ENCODE results near the gene APOL2.
"Not testable (repeated sequence)": the region's sequence is repeated elsewhere in the genome, so short reads cannot be mapped to it uniquely, and the experiment has no call there.

Gene APOL2

DNA sequence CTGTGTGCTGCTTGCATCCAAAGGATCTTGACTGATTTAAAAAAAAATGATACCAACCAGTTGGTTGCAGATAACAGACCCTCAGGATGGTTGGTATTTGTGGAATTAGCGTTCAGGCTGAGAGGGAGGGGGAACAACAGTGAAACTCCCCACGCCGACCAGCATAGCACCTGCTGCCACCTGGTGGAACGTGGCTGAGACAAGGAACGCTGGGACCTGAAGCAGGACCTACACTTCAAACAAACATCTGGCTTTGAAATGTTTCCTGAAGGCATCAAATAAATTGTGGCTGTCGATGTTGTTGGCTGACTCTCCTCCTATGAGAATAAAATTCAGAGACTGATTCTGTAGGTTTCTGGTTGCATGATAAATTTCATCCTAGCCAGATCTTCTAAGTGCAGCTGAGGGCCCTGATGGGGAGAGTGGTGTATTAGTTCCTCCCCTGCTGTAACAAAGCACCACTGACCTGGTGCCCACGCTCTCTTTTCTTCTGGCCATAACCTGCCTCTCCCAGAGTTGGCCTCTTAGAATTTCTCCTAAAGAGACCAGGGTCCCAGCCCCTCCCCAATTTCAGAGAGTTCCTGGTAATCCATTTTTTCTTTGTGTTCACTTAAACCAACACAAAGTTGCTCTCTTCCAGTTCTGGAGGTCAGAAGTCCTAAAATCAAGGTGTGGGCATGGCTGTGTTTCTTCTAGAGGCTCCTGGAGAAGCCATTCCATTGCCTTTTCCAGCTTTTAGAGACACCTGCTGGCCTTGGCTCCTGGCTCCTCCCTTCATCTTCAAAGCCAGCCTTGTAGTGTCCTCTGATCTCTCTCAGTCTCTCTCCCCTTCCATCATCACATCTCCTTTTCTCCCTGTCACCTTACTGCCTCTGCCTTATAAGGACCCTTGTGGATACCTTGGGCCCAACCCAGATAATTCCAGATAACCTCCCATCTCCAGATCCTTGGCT lies 17.3 kb downstream of the APOL2 start:
- Histone ChIP-seq H3K27me3 (no peaks in the 10 kb centered on the region), H4K20me1 (no peaks in the 10 kb centered on the region), H3K27ac (no peak overlapping the region), H3K9ac (no peak overlapping the region), H3K4me2 (peak overlapping the region in 3 of 11 experiments; percentile 1 to 21 (median 14); a peak in 2 of 22 replicates), H3K36me3 (peaks cover 0 to 12% (median 4%) of the 10 kb centered on the region in 11 experiments; a peak in 10 of 22 replicates), H3K4me1 (peaks cover 0 to 30% (median 9%) of the 10 kb centered on the region in 10 experiments; a peak in 11 of 20 replicates), H3K9me3 (replicated peaks in 1 of 11) (no peaks in the 10 kb centered on the region), H3K4me3 (no peak overlapping the region)
- no peak for TF ChIP-seq Cebpa-rat (IDR thresholded peaks at IDR 0.05)

DNA sequence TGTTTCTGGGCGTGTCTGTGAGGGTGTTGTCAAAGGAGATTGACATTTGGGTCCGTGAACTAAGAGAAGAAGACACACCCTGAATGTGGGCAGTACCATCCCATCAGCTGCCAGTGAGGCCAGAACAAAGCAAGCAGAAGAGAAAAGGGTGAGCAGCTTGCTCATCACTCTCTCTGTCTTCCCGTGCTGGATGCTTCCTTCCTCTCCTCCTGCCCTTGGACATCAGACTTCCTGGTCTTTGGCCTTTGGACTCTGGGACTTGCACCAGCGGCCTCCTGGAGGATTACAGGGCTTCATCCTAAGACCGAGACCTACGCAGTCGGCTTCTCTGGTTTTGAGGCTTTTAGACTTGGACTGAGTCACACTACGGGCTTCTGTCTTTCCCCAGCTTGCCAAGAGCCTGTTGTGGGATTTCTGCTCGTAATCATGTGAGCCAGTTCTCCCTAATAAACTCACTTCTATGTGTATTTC lies 18.8 kb downstream of the APOL2 start:
- Histone ChIP-seq H3K4me3 (no peak overlapping the region), H3K4me1 (peaks cover 0 to 30% (median 9%) of the 10 kb centered on the region in 10 experiments; a peak in 11 of 20 replicates), H3K4me2 (peak overlapping the region in 3 of 11 experiments; percentile 19 to 68 (median 47); a peak in 6 of 22 replicates), H3K27ac (peak overlapping the region in 1 of 11 experiments; percentile 30; a peak in 1 of 22 replicates), H3K27me3 (no peaks in the 10 kb centered on the region), H3K9me3 (replicated peaks in 1 of 11) (no peaks in the 10 kb centered on the region), H3K9ac (peak overlapping the region in 1 of 11 experiments; percentile 26; a peak in 1 of 22 replicates), H3K36me3 (no peaks in the 10 kb centered on the region), H4K20me1 (no peaks in the 10 kb centered on the region)
- no peak for TF ChIP-seq Cebpa-rat (IDR thresholded peaks at IDR 0.05)

DNA sequence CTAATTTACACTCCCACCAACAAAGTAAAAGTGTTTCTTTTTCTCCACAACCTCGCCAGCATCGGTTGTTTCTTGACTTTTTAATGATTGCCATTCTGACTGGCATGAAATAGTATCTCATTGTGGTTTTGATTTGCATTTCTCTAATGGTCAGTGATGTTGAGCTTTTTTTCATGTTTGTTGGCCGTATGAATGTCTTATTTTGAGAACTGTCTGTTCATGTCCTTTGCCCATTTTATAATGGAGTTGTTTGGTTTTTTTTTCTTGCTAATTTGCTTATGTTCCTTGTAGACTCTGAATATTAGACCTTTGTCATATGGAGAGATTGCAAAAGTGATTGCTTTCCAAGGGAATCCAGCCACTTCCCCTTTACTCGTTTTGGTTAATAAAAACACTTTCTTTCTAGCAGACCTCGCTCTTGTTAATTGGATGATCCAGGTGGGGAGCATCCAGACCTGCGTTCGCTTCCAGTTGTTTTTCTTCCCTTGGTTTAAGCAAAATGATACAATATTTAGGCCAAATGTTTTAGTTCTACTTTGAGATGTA lies 20.6 kb downstream of the APOL2 start:
- no peak for TF ChIP-seq Cebpa-rat (IDR thresholded peaks at IDR 0.05)
- no peaks in the 10 kb centered on the region for H3K9me3 ChIP-seq (replicated peaks in 1 of 11)
- no peaks in the 10 kb centered on the region for H4K20me1 ChIP-seq
- peaks cover 0 to 36% (median 10%) of the 10 kb centered on the region in 10 experiments; a peak in 12 of 20 replicates for H3K4me1 ChIP-seq
- H3K9ac ChIP-seq: no peak overlapping the region
- H3K36me3 ChIP-seq: no peaks in the 10 kb centered on the region
- H3K27ac ChIP-seq: no peak overlapping the region
- peak overlapping the region in 3 of 11 experiments; percentile 10 to 14 (median 12); a peak in 1 of 22 replicates for H3K4me2 ChIP-seq
- no peaks in the 10 kb centered on the region for H3K27me3 ChIP-seq
- H3K4me3 ChIP-seq: no peak overlapping the region

DNA sequence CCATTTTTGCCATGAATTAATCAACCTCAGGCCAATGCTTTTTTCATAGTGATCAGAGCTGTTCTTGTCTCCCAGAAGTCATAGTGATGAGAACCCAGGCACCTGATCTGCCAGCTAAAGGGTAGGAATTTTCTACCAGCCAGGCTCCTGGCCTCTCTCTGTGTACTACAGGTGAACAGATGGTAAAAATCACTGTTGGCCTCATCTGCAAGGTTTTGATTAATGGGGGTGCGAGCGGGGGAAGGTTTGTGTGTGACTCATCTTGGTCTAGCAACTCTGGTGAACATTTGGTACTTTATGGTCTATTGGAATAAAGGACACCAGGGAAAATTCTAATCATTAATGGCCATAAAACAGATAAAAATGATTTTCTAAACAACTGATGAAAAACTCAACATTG lies 23.3 kb downstream of the APOL2 start:
- H4K20me1 ChIP-seq: no peaks in the 10 kb centered on the region

DNA sequence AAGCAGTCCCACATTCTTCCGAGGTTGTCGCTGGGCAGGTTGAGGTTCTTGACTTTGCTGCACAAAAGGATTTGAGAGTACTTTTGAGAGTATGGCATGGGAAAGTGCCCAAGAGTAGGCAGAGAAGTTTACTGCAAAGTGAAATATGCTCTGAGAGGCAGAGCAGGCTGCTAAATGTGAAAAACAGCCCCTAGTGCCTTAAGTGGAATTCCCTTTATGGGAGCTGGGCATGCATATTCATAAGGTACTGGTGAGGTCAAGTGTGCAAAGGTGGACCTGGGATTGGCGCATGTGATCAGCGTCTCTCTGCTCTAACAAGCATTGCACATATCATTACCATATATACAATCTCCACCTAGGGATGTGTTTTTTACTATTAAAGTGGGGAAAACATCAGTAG lies 25.7 kb downstream of the APOL2 start:
- peaks cover 7 to 62% (median 36%) of the 10 kb centered on the region in 10 experiments for H3K4me1 ChIP-seq
- H3K9ac ChIP-seq: no peak overlapping the region
- no peak for TF ChIP-seq Cebpa-rat (IDR thresholded peaks at IDR 0.05)
- H4K20me1 ChIP-seq: no peaks in the 10 kb centered on the region
- H3K27me3 ChIP-seq: no peaks in the 10 kb centered on the region
- H3K27ac ChIP-seq: no peak overlapping the region
- peaks cover 10 to 24% (median 22%) of the 10 kb centered on the region in 11 experiments; a peak in 20 of 22 replicates for H3K9me3 ChIP-seq (replicated peaks in 1 of 11)
- H3K4me3 ChIP-seq: no peak overlapping the region
- no peaks in the 10 kb centered on the region for H3K36me3 ChIP-seq
- H3K4me2 ChIP-seq: peak overlapping the region in 6 of 11 experiments; percentile 52 to 96 (median 76); a peak in 12 of 22 replicates

More for the DNA sequence above, 23.3 kb downstream of the APOL2 start:
- Histone ChIP-seq H3K4me3 (no peak overlapping the region), H3K9ac (no peak overlapping the region), H3K27ac (no peak overlapping the region), H3K9me3 (replicated peaks in 1 of 11) (0 out of 22 replicates have a peak, but pooled peaks cover 0 to under 1% (median 0%) of the 10 kb centered on the region in 11 experiments), H3K36me3 (no peaks in the 10 kb centered on the region), H3K4me1 (peaks cover 4 to 55% (median 31%) of the 10 kb centered on the region in 10 experiments), H3K4me2 (no peak overlapping the region), H3K27me3 (no peaks in the 10 kb centered on the region)
- no peak for TF ChIP-seq Cebpa-rat (IDR thresholded peaks at IDR 0.05)

DNA sequence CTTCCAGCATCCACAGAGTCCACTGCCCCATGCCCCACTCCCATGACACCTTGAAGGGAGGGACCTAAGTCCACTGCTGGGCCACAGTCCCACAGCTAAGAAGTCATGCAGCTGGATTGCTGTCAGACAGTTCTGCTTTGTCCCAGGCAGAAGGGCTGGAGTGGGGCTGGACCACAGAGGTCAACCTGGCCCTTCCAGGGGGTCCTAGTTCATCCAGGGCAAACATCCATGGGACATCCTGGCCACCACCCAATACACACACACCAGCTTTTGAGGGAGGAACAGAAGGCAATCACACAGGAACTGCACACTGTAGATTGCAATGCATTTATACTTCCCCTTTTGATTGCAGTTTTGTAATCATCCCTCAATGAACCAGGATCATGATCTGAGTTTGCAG lies 26.4 kb downstream of the APOL2 start:
- peaks cover 7 to 64% (median 36%) of the 10 kb centered on the region in 10 experiments for H3K4me1 ChIP-seq
- TF ChIP-seq Cebpa-rat (IDR thresholded peaks at IDR 0.05): peak in 1 of 11 experiments; percentile 31; a peak in 1 of 22 replicates
- no peak overlapping the region for H3K9ac ChIP-seq
- peak overlapping the region in 3 of 11 experiments; percentile 24 to 56 (median 39); a peak in 6 of 22 replicates for H3K27ac ChIP-seq
- H3K4me2 ChIP-seq: peak overlapping the region in 9 of 11 experiments; percentile 29 to 96 (median 73); a peak in 17 of 22 replicates
- H4K20me1 ChIP-seq: no peaks in the 10 kb centered on the region
- no peaks in the 10 kb centered on the region for H3K36me3 ChIP-seq
- H3K9me3 ChIP-seq (replicated peaks in 1 of 11): peaks cover 10 to 28% (median 25%) of the 10 kb centered on the region in 11 experiments; a peak in 20 of 22 replicates
- no peak overlapping the region for H3K4me3 ChIP-seq
- no peaks in the 10 kb centered on the region for H3K27me3 ChIP-seq

DNA sequence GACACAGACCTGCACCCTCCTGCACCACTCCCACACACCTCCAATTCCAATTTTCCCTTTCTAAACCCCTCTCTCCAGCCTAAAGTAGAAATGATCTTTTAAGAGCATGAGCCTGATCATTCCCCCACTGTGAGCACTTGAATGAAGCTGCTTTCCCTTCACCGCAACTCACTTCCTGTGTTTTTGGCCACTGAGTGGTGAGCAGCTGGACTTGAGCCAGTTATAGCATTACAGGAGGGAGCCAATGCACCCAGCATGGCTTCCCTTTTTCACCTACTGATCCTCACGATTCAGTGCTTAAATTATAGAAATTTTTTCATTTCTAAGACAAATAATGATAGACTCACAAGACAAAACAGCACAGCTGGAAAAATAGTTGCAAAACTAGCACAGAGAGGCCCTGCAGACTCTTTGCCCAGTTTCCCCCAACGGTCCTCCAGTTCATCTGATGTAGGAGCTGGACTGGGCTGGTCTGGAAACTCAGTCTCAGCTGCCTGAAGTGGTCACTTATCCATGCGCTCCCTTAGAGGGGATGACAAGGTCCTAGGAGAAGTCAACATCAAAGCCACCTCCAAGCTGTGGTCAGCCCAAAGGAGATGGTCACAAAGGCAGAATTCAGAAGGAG lies 28.0 kb downstream of the APOL2 start:
- Histone ChIP-seq H3K27ac (peak overlapping the region in 4 of 11 experiments; percentile 11 to 65 (median 17); a peak in 5 of 22 replicates), H3K9me3 (replicated peaks in 1 of 11) (peaks cover 10 to 28% (median 25%) of the 10 kb centered on the region in 11 experiments; a peak in 20 of 22 replicates), H3K27me3 (no peaks in the 10 kb centered on the region), H3K9ac (peak overlapping the region in 2 of 11 experiments; percentile 1 to 9; a peak in 1 of 22 replicates), H3K36me3 (no peaks in the 10 kb centered on the region), H4K20me1 (no peaks in the 10 kb centered on the region), H3K4me2 (peak overlapping the region; percentile 39 to 96 (median 73)), H3K4me3 (no peak overlapping the region; a peak in 1 of 20 replicates), H3K4me1 (peaks cover 7 to 79% (median 39%) of the 10 kb centered on the region in 10 experiments)
- no peak for TF ChIP-seq Cebpa-rat (IDR thresholded peaks at IDR 0.05)

DNA sequence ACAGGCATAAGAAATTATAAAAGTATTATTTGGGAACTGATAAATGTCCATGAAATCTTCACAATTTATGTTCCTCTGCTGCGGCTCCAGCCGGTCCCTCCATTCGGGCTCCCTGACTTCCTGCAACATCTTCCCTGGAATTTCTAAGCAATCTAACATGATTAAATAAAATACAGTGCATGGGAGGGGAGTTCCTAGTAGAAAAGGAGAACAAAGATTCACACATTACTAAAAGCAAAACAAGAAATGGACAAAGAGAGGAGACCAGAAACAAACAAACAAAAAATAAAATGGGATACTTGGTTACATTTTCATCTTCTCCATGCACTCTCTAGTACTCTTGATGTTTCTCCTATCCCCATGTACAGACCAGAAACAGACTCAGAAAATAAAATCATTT lies 29.1 kb downstream of the APOL2 start:
- Histone ChIP-seq H3K4me1 (peaks cover 17 to 90% (median 49%) of the 10 kb centered on the region in 10 experiments), H4K20me1 (no peaks in the 10 kb centered on the region), H3K27me3 (no peaks in the 10 kb centered on the region), H3K4me2 (peak overlapping the region in 6 of 11 experiments; percentile 73 to 96 (median 76); a peak in 11 of 22 replicates), H3K27ac (peak overlapping the region in 3 of 11 experiments; percentile 11 to 65 (median 22); a peak in 3 of 22 replicates), H3K36me3 (no peaks in the 10 kb centered on the region), H3K4me3 (no peak overlapping the region), H3K9me3 (replicated peaks in 1 of 11) (peaks cover 10 to 28% (median 25%) of the 10 kb centered on the region in 11 experiments; a peak in 20 of 22 replicates), H3K9ac (0 out of 22 replicates have a peak overlapping the region, but pooled peaks of 1 of the 11 experiments have one; percentile 1)
- TF ChIP-seq Cebpa-rat (IDR thresholded peaks at IDR 0.05): no peak

DNA sequence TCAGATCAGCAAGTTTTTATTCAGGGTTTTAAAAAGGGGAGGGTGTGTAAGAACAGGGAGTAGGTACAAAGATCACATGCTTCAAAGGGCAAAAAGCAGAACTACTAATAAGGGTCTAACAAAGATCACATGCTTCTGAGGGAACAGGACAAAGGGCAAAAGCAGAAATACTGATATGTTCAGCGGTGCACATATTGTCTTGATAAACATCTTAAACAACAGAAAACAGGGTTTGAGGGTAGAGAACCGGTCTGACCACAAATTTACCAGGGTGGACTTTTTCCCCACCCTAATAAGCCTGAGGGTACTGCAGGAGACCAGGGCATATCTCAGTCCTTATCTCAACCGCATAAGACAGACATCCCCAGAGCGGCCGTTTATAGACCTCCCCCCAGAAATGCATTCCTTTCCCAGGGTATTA lies 29.8 kb downstream of the APOL2 start:
- H4K20me1 ChIP-seq, H3K4me3 ChIP-seq, H3K27ac ChIP-seq, H3K27me3 ChIP-seq, H3K9ac ChIP-seq, H3K36me3 ChIP-seq: not testable (repeated sequence)
- H3K4me1 ChIP-seq: peaks cover 17 to 92% (median 49%) of the 10 kb centered on the region in 10 experiments
- peak overlapping the region in 2 of 11 experiments; percentile 88 to 96; a peak in 4 of 22 replicates for H3K4me2 ChIP-seq
- peaks cover 10 to 28% (median 25%) of the 10 kb centered on the region in 11 experiments; a peak in 20 of 22 replicates for H3K9me3 ChIP-seq (replicated peaks in 1 of 11)
